Measurements from ENCODE around the gene CTTN. TPM values are rescaled to one million over a fixed set of nuclear protein-coding genes. Genes with fewer than 3 reads are reported as not detected.

Gene CTTN
- total and polyA plus RNA-seq, 10 of the 15 experiments (the other 5 are each of a cell fraction or from before 2014, with no cell fraction given) = 1.1 to 37.8 (median 11.8) TPM

DNA sequence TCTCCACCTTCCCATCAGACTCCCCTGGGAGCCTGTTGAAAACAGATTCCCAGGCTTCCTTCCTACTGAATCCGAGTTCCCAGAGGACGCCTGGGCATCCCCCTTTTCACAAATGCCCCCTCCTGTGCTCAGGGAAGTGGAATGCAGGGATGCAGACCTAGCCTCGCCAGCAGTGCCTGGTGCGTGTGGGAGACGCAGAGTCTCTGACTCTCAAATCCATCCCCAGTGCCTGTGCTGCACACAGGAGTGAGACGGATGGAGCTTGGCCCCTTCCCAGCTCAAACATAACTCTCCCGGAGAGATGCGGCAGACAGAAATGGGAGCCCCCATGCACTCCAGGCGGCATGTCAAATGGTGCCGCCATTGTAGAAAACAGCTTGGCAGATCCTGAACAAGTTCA lies 62.6 kb downstream of the CTTN start:
- Histone ChIP-seq H3K27ac (ENCODE audit: control insufficient read depth, insufficient read depth) (no peak overlapping the region), H4K20me1 (ENCODE audit: control insufficient read depth, insufficient read depth) (no peaks in the 10 kb centered on the region), H3K9ac (ENCODE audit: control insufficient read depth, insufficient read depth, low read length) (no peak overlapping the region), H3K36me3 (ENCODE audit: control insufficient read depth in 2 of 2, insufficient read depth in 2 of 2, low read length in 1 of 2) (no peaks in the 10 kb centered on the region), H3K79me2 (ENCODE audit: control insufficient read depth, insufficient read depth, low read length) (no peaks in the 10 kb centered on the region), H3K4me2 (ENCODE audit: control insufficient read depth, insufficient read depth) (no peak overlapping the region), H3K9me3 (replicated peaks; ENCODE audit: control insufficient read depth, insufficient read depth, low read length) (no peaks in the 10 kb centered on the region; the same call in 2 of the 3 replicates), H3K4me1 (ENCODE audit: control insufficient read depth, insufficient read depth, low read length) (peaks cover 19% of the 10 kb centered on the region), H3K4me3 (no peak overlapping the region), H2AFZ (ENCODE audit: control insufficient read depth, low read depth, low read length) (no peak overlapping the region), H3K27me3 (replicated peaks in 1 of 2; ENCODE audit: control insufficient read depth in 2 of 2, insufficient read depth in 2 of 2, low read length in 1 of 2) (no peaks in the 10 kb centered on the region)
- ChIA-PET POLR2A (no interaction called here), RAD21 (ENCODE audit: unreplicated experiment) (no interaction called here), CTCF (interaction anchor here (2.3 kb wide), 1 partner anchor 10 kb away, joined by 5 read pairs; no protein-coding TSS in a partner anchor), SMC1A (ENCODE audit: uncharacterized antibody, unreplicated experiment) (no interaction called here)
- TF ChIP-seq NFYA (IDR thresholded peaks at IDR 0.05; ENCODE audit: borderline replicate concordance, low read depth, low read length) (no peak), ZNF592 (IDR thresholded peaks at IDR 0.05) (no peak), HDGF (IDR thresholded peaks at IDR 0.05) (no peak), TCF12 (IDR thresholded peaks at IDR 0.05; ENCODE audit: low read depth, low read length) (no peak), SRF (IDR thresholded peaks at IDR 0.05; ENCODE audit: low read depth in 2 of 2, low read length in 2 of 2) (no peak), TAF1 (IDR thresholded peaks at IDR 0.05; ENCODE audit: borderline replicate concordance, low read depth, low read length) (no peak), NKRF (conservative IDR thresholded peaks at IDR 0.05) (no peak)
- TF ChIP-seq, protein P1, sequence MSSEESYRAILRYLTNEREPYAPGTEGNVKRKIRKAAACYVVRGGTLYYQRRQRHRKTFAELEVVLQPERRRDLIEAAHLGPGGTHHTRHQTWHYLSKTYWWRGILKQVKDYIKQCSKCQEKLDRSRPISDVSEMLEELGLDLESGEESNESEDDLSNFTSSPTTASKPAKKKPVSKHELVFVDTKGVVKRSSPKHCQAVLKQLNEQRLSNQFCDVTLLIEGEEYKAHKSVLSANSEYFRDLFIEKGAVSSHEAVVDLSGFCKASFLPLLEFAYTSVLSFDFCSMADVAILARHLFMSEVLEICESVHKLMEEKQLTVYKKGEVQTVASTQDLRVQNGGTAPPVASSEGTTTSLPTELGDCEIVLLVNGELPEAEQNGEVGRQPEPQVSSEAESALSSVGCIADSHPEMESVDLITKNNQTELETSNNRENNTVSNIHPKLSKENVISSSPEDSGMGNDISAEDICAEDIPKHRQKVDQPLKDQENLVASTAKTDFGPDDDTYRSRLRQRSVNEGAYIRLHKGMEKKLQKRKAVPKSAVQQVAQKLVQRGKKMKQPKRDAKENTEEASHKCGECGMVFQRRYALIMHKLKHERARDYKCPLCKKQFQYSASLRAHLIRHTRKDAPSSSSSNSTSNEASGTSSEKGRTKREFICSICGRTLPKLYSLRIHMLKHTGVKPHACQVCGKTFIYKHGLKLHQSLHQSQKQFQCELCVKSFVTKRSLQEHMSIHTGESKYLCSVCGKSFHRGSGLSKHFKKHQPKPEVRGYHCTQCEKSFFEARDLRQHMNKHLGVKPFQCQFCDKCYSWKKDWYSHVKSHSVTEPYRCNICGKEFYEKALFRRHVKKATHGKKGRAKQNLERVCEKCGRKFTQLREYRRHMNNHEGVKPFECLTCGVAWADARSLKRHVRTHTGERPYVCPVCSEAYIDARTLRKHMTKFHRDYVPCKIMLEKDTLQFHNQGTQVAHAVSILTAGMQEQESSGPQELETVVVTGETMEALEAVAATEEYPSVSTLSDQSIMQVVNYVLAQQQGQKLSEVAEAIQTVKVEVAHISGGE (CRISPR knock-in tag; IDR thresholded peaks at IDR 0.05) = no peak
- FAIRE-seq (no peak), DNase-seq (ENCODE audit: low read depth, low spot score) (no peak), ATAC-seq (no peak)
- no TSS peak for BruUV-seq (replicated peaks)
- in situ Hi-C loops (cut with MboI) (no loop called here), intact Hi-C loops (cut with micrococcal nuclease; ENCODE audit: unreplicated experiment) (loop anchor here (10.0 kb wide), 1 partner anchor 186 kb away; the partner anchor contains the start of gene PPFIA1)
- WGBS (ENCODE audit: insufficient coverage, insufficient replicate concordance, low lambda C conversion rate, missing lambda C conversion rate) = 76% methylated on average over 10 of the region's 10 CpGs
